NCI-H524 treated with DMSO at 0.1 percent for 48 hours (cell line): ENCODE data around the gene STAG1.
"Not testable (repeated sequence)": the region's sequence is repeated elsewhere in the genome, so short reads cannot be mapped to it uniquely, and the experiment has no call there.

Experiments used
- DNase-seq: peaks from one replicate; lab custom pipeline; 2025; lab: John Stamatoyannopoulos, UW

STAG1 gene

GRCh38 chr3:136512381-136512780 lies 239.8 kb downstream of the STAG1 start:
- no peak for DNase-seq

DNA sequence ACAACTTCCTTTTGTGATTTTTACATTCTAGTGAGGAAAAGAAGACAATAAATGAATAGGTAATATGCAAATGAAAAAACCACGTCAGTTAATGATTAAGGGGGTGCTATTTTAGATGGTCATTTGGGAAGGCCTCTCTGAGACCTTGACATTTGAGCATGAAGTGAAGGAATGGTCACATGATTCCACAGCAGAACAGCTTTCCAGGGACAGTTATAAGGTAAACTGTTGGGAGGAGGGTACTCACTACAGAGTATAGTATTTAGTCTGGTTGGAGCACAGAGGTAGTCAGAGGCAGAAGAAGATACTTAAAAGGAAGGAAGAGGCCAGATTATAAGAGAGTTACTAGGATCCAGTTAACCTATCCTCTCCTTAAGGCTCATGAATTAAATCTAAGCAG lies 246.5 kb downstream of the STAG1 start:
- DNase-seq = no peak

DNA sequence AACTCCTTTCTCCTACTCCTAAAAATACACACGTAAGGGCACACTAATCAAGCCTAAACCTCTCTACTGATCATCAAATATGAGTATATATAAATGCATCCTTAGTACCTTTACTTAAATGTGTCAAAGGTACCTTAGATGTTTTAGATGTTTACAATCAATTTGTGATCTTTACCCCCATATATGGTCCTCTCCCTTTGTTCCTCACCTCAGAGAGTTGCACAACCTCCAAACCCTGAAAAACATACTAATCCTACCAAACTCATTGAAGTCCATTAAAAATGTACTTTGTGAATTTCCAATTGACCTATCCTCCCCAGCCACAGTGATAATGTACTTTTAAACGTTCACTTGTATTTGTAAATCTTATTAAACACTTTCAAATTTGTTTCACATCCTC lies 249.1 kb downstream of the STAG1 start:
- DNase-seq = no peak

- DNase-seq = no peak
Observed at GRCh38 chr3:136498919-136499447, 253.2 kb downstream of the STAG1 start.

DNA sequence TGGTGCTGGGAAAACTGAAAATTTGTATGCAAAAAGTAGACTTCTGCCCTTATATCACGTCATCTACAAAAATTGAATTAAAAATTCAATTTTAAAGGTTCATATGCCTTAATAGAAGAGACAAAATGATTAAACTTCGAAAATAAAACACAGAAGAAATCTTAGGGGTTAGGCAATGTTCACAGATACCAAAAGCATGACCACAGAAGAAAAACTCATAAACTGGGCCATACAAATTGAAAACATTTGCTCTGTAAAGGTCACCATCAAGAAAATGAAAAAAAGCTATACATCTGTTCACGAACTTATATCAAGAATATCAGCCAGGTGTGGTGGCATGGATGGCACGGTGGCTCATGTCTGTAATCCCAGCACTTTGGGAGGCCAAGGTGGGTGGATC lies 257.0 kb downstream of the STAG1 start:
- DNase-seq = no peak

- no peak for DNase-seq
Observed at GRCh38 chr3:136490646-136491405, 261.4 kb downstream of the STAG1 start.

DNA sequence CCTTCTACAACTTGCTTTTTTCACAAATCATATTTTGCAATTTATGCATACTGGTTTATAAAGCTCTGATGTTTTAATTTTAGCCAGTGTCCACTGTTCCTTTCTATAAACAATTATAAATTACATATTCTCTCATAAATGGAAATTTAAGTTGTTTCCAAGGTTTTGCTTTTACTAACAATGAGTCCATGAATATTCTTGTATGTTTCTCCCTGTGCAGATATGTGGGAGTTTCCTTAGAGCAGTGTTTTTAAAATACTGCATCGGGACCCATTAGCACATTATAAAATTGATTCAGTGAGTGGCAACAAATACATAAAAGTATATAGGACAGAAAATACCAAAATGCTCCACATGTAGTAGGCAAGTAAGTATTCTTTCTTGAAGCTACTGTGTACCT lies 266.4 kb downstream of the STAG1 start:
- DNase-seq = no peak

GRCh38 chr3:136476280-136476679 lies 275.9 kb downstream of the STAG1 start:
- DNase-seq = no peak

DNA sequence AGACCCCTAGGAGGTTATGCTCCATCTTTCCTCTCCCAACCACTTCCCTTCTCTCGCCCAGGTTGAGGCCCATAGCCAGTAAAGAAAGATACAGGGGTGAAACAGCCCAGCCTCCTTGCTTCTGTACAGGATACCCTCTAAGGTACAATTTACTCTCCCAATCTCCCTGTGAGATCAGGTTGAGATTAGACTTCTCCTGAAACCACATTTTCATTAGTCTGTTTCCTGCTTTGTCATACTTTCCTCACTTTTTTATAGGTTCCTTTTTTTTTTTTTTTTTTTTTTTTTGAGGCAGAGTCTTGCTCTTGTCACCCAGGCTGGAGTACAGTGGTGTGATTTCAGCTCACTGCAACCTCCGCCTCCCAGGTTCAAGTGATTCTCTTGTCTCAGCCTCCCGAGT lies 277.3 kb downstream of the STAG1 start:
- DNase-seq = not testable (repeated sequence)

DNA sequence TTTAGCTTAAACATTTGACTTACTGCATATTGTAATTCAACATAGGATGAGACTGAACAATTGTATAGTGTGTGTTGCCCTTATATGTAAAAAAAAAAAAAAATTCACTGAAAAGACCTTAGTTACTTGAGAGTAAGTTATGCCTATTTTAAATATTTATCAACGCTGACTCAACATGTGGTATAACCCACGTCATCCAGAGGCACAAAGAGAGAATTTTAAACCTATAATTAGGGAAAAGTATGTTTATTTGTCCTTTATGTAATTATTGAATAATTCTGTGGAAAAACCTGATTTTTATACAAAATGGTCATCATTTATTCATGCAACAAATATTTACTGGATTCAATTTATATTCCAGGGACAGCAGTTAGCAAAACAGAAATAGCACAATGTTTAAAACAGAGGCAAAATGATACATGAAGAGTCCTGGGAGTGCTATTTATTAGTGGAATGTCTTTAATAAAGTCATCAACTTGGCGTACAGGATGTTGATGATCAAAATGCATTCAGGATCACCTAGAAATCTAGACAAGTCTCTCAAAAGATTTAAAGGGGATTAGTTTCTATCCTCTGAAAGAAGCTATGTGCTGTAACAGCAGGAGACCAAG lies 278.4 kb downstream of the STAG1 start:
- DNase-seq = no peak

DNA sequence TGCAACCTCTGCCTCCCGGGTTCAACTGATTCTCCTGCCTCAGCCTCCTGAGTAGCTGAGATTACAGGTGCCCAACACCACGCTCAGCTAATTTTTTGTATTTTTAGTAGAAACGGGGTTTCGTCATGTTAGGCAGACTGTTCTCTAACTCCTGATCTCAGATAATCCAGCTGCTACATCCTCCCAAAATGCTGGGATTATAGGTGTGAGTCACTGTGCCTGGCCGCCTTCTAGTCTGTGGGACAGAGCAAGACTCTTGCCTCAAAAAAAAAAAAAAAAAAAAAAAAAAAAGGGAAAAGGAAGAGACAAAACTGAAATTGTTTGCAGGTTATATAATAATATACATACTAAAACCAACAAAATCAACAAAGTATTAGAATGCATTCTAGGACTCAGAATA lies 286.9 kb downstream of the STAG1 start:
- no peak for DNase-seq

DNA sequence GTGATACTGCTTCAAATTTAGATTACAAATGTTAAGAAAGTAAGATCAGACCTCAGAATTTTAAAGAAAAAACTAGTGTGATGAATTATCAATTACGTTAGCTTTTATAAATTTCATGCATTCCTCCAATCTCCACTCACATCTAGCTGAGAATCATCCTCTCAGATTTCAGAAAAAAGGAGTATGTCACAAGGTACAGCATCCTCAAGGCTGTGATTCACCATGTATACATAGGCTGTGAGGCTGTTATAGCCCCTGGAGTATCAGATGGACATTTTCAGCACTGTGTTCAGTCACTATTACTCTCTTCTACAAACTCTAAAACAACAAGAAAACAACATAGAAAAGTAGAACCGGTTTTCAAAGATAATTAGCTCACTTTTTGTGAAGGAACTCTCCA lies 287.7 kb downstream of the STAG1 start:
- DNase-seq = no peak

DNA sequence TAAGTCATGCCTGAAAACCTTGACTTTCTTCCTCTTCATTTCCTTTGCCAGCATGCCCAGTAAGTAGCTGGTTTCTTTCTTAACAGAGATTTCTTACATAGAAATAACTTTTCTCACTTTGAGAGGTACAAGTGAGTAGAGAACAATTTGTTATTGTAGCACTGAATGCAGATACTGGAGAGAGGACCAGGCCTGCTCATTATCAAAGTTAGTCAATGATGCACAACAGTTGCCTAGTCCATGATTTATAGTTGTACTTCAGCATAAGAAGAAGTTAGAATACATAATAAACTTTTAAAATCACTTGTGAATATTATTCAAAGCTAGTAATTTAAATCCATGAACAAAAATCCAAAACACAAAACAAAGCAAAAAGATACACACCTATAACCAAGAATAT lies 289.0 kb downstream of the STAG1 start:
- no peak for DNase-seq

GRCh38 chr3:136457793-136458192 lies 294.4 kb downstream of the STAG1 start:
- DNase-seq = no peak

DNA sequence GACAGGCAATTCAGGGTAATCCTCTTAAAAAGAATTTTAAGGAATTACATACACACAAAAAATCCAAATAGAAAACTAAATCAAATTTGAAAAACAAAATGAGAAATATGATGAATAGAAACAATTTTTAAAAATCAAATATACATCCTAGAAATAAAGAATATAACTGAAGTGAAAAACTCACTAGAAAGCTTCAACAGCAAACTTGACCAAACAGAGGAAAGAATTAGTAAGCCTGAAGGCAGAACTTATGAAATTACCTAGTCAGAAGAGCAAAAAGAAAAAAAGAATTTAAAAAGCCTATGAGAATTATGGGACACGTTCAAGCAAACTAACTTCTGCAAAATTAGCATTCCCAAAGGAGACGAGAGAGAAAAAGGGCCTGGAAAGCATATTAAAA lies 296.0 kb downstream of the STAG1 start:
- DNase-seq = no peak

DNA sequence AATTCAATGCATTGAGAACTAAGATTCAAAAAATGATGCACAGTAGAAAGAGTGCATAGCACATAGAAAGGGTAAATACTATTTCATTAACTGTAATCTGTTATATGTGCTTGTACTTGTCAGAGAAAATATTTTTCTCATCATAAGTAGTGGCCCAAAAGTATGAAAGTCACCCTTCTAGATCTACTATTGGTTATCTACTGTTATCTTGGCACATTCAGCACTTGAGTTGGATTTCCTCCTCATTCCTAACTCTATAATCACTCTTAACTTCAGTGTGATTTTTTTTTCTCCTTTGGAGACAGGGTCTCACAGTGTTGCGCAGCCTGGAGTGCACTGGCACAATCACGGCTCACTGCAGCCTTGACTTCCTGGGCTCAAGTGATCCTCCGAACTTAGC lies 307.6 kb downstream of the STAG1 start:
- DNase-seq = no peak

GRCh38 chr3:136437043-136437442 lies 315.1 kb downstream of the STAG1 start:
- DNase-seq = no peak

DNA sequence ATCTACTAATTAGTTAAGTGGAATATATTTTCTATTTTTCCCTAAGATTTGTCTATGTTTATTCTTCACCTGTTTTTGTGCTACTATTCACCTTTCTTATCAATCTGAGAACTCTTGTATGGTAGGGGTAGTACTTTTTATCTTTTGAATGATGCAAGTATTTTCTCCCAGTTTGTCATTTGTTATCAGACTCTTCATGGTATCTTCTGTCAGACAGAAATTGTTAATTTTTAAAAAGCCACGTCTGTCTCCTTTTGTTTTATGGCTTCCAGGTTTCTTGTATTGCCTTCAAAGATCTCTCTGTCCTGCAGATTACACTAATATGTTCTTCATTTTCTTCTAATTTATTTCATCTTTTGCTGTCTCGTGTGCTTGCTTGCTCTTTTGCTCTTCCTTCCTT lies 317.7 kb downstream of the STAG1 start:
- DNase-seq = no peak

DNA sequence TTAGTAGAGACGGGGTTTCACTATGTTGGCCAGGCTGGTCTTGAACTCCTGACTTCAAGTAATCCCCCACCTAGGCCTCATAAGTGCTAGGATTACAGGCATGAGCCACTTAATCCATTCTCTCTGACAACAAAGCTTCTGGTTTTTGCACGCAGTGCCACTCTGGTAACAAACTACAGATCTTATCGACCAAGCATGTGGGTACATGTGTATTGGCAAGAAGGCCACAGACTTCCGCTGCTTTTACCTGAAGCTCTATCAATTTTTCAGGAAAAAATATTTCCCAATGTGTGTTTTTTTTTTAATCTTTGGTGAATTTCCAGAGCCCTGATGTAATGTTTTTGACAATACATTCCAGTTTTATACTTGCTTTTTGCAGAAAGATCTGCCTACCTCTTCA lies 319.5 kb downstream of the STAG1 start:
- no peak for DNase-seq

- DNase-seq = no peak
Observed at GRCh38 chr3:136428167-136428566, 324.0 kb downstream of the STAG1 start.

GRCh38 chr3:136427236-136427635 lies 324.9 kb downstream of the STAG1 start:
- no peak for DNase-seq

DNA sequence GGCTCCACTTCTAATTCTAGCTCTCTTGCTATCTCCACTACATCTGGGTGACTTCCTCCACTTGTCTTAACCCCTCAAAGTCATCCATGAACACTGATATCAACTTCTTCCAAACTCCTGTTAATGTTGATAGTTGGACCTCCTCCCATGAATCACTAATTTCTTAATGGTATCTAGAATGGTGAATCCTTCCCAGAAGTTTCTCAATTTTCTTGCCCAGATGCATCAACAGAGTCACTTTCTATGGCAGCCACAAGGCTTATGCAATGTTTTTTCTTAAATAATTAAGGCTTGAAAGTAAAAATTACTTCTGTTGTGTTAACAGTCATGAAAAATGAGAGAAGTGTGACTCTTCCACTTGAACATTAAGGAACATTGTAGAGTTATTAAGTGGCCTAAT lies 337.7 kb downstream of the STAG1 start:
- DNase-seq = no peak

DNA sequence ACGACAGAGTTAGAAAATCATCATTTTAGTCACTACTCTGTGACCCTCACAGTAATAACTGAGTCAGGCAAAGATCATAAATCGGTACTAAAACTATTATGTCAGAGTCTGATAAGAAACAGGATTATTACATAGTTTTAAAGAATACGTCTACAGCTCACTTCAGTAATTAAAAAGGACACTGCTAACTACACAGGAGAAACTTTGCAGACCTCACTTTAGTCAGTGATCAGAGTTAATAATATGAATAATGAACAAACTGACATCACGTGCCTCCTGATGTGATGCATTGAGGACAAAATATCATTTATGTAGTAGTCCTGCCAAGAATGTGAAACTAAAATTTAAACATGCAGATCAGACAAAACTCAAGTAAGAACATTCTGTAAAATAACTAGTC lies 339.9 kb downstream of the STAG1 start:
- no peak for DNase-seq

GRCh38 chr3:136409549-136409948 lies 342.6 kb downstream of the STAG1 start:
- DNase-seq = no peak
